HG03432 (cell line): Measurements from ENCODE around the gene ALDH1L1.

Source experiments
- ATAC-seq: cut with Tn5 transposase; IDR thresholded peaks from one replicate; pipeline ENCODE4 v1.9.1; 2021; ENCODE audit warnings: mild to moderate bottlenecking, moderate library complexity; ENCODE audit not compliant: unreplicated experiment

Gene ALDH1L1

DNA sequence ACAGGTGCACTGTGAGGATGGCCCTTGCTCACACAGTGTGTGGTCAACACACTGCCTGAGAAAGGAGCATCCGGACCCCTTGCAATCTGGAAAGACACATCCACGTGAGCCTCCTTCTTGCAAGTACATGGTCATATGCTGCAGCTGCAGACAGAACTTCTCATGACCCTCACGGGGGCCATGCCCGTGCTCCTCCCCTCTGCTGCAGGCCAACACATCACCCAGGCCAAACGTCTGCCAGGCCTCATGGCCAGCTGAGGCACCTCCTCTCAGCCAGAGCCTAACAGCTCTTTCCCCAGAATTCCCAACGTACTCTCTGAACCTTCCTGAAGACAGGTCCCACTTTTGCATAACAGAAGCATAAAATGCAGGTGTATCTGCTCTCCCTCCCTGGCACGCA is 121.7 kb downstream of the ALDH1L1 start:
- ATAC-seq = no peak

DNA sequence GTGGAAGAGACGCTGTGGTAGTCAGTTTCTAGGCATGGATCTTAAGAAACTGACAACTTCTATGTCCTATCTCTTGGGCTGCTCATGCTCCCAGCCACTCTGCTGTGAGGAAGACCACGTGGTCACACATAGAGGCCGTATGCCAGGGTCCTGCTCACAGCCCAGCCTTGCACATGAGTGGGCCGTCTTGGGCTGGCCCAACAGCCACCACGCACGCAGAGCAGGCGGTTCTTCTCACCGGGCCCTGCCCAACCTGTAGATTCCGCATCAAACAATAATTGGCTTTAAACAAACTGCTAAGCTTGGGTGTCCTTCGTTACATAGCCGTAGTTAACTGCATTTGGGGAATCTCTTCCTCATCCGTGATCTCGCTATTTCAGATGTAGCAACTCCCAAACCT is 122.5 kb downstream of the ALDH1L1 start:
- ATAC-seq = no peak

GRCh38 chr3:126057501-126057819 is 122.9 kb downstream of the ALDH1L1 start:
- no peak for ATAC-seq

DNA sequence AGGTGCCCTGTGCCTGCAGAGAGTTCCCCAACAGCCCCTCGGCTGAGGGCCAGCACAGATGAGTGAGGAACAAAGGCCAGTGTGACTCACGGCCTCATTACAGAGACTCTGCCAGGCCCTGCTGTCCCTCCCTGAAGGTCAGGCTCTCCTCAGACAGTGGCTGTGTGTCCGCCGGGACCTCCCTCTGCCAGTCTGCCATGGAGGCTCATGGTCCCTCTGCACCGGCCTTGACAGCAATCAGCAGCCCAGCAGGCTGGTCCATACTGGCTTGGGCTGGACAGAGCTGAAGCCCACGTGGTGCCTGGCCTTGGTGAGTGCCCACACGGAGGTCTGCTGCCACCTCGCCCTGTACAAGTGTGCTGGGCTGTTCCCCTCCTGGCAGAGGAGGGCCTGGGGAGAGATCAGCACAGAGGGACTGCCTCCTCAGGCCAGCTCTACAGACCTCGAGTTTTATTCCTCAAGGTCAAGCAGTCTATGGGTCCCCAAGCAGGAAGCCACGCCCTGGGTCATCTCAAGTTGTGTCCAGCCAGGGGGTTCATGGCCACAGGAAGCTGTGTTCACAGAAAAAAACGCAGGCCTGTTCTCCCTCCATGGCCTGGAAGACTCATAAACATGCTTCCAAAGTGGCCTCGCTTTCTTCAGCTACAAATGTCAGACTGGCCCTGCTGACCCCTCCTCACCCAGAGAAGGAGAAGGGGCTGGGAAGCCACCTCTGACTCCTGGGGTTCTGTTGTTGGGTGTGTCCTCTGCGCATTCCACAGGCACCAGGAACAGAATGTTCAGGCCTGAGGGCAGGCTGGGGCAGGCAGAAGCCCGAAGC is 123.5 kb downstream of the ALDH1L1 start:
- ATAC-seq = no peak

- ATAC-seq = no peak
Measured at GRCh38 chr3:126056088-126056487, 124.3 kb downstream of the ALDH1L1 start.

- ATAC-seq = no peak
Measured at GRCh38 chr3:126054870-126055269, 125.5 kb downstream of the ALDH1L1 start.

DNA sequence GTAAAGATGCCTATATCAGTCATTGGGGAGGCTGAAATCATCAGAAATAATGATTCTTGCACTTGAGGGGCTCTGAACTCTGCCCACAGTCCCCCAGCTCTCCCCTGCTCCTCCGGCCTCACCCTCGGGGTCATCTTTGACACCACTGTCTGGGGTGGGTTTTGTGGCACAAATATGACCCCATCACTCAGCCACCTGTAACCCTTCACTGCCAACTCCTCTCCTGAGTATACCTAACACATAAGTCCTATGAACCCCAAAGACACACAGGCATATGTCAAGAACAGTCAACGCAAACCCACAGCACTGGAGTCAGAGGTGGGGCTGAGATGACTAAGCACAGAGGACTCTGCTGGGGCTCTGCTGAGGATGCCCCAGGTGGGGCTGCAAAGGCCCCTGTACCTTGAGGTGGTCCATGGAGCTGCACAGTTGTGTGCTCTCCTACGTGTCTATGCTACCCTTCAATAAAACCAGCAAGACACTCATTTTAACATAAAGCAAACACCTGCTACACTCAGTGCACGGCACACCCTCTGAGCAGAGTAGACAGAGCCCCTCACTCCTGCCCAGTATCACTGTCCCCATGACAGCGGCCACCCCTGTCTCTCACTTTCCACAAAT is 126.3 kb downstream of the ALDH1L1 start:
- no peak for ATAC-seq
